SK-N-SH (cell line): ENCODE data around the gene NTM. TPM values are rescaled to one million over a fixed set of nuclear protein-coding genes. Genes with fewer than 3 reads are reported as not detected.

Experiments
- CTCF ChIA-PET: fragments of 300-600, 350-600 bp; formaldehyde crosslinking; extraction: SDS; loops from one replicate; lab custom pipeline; 2021; lab: Yijun Ruan, JAX
- POLR2A ChIA-PET: fragments of 350-600 bp; sonication (Branson Sonifier 250); formaldehyde crosslinking; extraction: SDS; loops from one replicate; lab custom pipeline; 2020; ENCODE audit warnings: antibody characterized with exemption, inconsistent platforms; lab: Yijun Ruan, JAX
- DNase-seq: peaks from one replicate; pipeline ENCODE4 v3.0.0; 2012
- H2AFZ ChIP-seq: fragments of 200-600 bp; sonication (generic); 2 replicates; pipeline ENCODE4 v1.8.1; 2016; ENCODE audit warnings: antibody characterized with exemption, mild to moderate bottlenecking, low read depth
- H3F3A ChIP-seq: fragments of 200-600 bp; sonication (generic); replicated peaks from 2 replicates; pipeline ENCODE3; 2016; ENCODE audit warnings: antibody characterized with exemption, mild to moderate bottlenecking; ENCODE audit not compliant: insufficient read depth
- H3K27ac ChIP-seq, 2 experiments: fragments of 200-500 bp in 1 of 2; fragments of 200-600 bp in 1 of 2; sonication (Bioruptor generic) in 1 of 2; sonication (generic), shearing (Covaris generic) in 1 of 2; 2 replicates each; pipeline versions ENCODE4 v1.5.1 to v1.6.1; 2014 to 2016; ENCODE audit warnings: low read depth in 2 of 2, inconsistent platforms in 1 of 2, low read length in 1 of 2, mild to moderate bottlenecking in 1 of 2, mixed read lengths in 1 of 2
- H3K27me3 ChIP-seq: fragments of 200-600 bp; sonication (generic), shearing (Covaris generic); 2 replicates; pipeline ENCODE4 v1.6.1; 2016; ENCODE audit warnings: mixed run types; ENCODE audit not compliant: insufficient read depth
- H3K36me3 ChIP-seq, 2 experiments: fragments of 200-500 bp in 1 of 2; fragments of 200-600 bp in 1 of 2; sonication (Bioruptor generic) in 1 of 2; sonication (generic) in 1 of 2; replicated peaks in 1 of 2; 2 replicates each; pipeline versions ENCODE3 to v1.5.1; 2014 to 2016; ENCODE audit warnings: low read length in 1 of 2, mild to moderate bottlenecking in 1 of 2; ENCODE audit not compliant: insufficient read depth in 2 of 2, control insufficient read depth in 1 of 2
- H3K4me1 ChIP-seq, 2 experiments: fragments of 200-500 bp in 1 of 2; fragments of 200-600 bp in 1 of 2; sonication (Bioruptor generic) in 1 of 2; sonication (generic), shearing (Covaris generic) in 1 of 2; 2 replicates each; pipeline versions ENCODE4 v1.5.1 to v1.6.1; 2014 to 2016; ENCODE audit warnings: low read depth in 1 of 2, low read length in 1 of 2, mixed run types in 1 of 2; ENCODE audit not compliant: insufficient read depth in 2 of 2, control insufficient read depth in 1 of 2
- H3K4me2 ChIP-seq: fragments of 200-600 bp; sonication (generic), shearing (Covaris generic); 2 replicates; pipeline ENCODE4 v1.6.1; 2017; ENCODE audit warnings: mixed run types
- H3K4me3 ChIP-seq, 2 experiments: fragments of 200-500 bp in 1 of 2; fragments of 200-600 bp in 1 of 2; sonication (Bioruptor generic) in 1 of 2; sonication (generic), shearing (Covaris generic) in 1 of 2; 2 replicates each; pipeline versions ENCODE4 v1.5.1 to v1.8.1; 2014 to 2016; ENCODE audit warnings: low read depth in 2 of 2, inconsistent platforms in 1 of 2, low read length in 1 of 2, mild to moderate bottlenecking in 1 of 2, mixed read lengths in 1 of 2, moderate library complexity in 1 of 2
- H3K79me2 ChIP-seq: fragments of 200-600 bp; sonication (generic); 2 replicates; pipeline ENCODE4 v1.8.1; 2017; ENCODE audit warnings: mild to moderate bottlenecking; ENCODE audit not compliant: insufficient read depth
- H3K9ac ChIP-seq: fragments of 200-600 bp; sonication (generic); 2 replicates; pipeline ENCODE4 v1.6.1; 2017; ENCODE audit warnings: mixed run types
- H3K9me2 ChIP-seq: fragments of 200-600 bp; sonication (generic); 2 replicates; pipeline ENCODE4 v1.6.1; 2017; ENCODE audit warnings: mixed run types
- H3K9me3 ChIP-seq: fragments of 200-600 bp; sonication (generic); 2 replicates; pipeline ENCODE4 v1.6.1; 2017; ENCODE audit warnings: mixed run types, mild to moderate bottlenecking, moderate library complexity
- H4K20me1 ChIP-seq: fragments of 200-600 bp; sonication (generic); 2 replicates; pipeline ENCODE4 v1.6.1; 2017; ENCODE audit warnings: mild to moderate bottlenecking, mixed run types; ENCODE audit not compliant: insufficient read depth
- FOSL2 ChIP-seq: IDR thresholded peaks from 2 replicates; pipeline ENCODE4 v1.4.0; 2012; ENCODE audit warnings: low read depth, mild to moderate bottlenecking, moderate library complexity, borderline replicate concordance
- FOXM1 ChIP-seq: IDR thresholded peaks from 2 replicates; pipeline ENCODE4 v1.4.0; 2012; ENCODE audit warnings: low read depth, mild to moderate bottlenecking
- JUND ChIP-seq: IDR thresholded peaks from 2 replicates; pipeline ENCODE4 v1.4.0; 2012
- MEF2A ChIP-seq: IDR thresholded peaks from 2 replicates; pipeline ENCODE4 v1.4.0; 2012; ENCODE audit warnings: low read depth, borderline replicate concordance
- MXI1 ChIP-seq: IDR thresholded peaks from 2 replicates; pipeline ENCODE4 v1.6.1; 2012; ENCODE audit warnings: mild to moderate bottlenecking, low read depth, low read length, improper control_type of control experiment
- RAD21 ChIP-seq: IDR thresholded peaks from 2 replicates; pipeline ENCODE4 v1.6.1; 2012; ENCODE audit warnings: mild to moderate bottlenecking, low read length
- RCOR1 ChIP-seq: fragments of 150-350 bp; IDR thresholded peaks from 2 replicates; pipeline ENCODE4 v1.6.1; 2017; ENCODE audit warnings: antibody characterized with exemption, low read length
- REST ChIP-seq: IDR thresholded peaks from 2 replicates; pipeline ENCODE4 v1.6.1; 2012; ENCODE audit warnings: mild to moderate bottlenecking, low read depth, low read length, moderate library complexity
- RFX5 ChIP-seq: IDR thresholded peaks from 2 replicates; pipeline ENCODE4 v1.6.1; 2012; ENCODE audit warnings: mild to moderate bottlenecking, improper control_type of control experiment, low read length
- SIN3A ChIP-seq: IDR thresholded peaks from 2 replicates; pipeline ENCODE4 v1.6.1; 2012; ENCODE audit warnings: low read depth, mild to moderate bottlenecking, low read length, moderate library complexity, borderline replicate concordance
- TAF1 ChIP-seq: IDR thresholded peaks from 2 replicates; pipeline ENCODE4 v1.6.1; 2012; ENCODE audit warnings: low read depth, mild to moderate bottlenecking, low read length, moderate library complexity, borderline replicate concordance
- TEAD4 ChIP-seq: IDR thresholded peaks from 2 replicates; pipeline ENCODE4 v1.4.0; 2012; ENCODE audit warnings: mild to moderate bottlenecking, borderline replicate concordance; ENCODE audit not compliant: insufficient read depth
- WGBS: methylation state at CpG from one replicate; pipeline ENCODE4 v1.1.6; 2017; ENCODE audit warnings: low lambda C conversion rate; 5-methylcytosine and 5-hydroxymethylcytosine counted together
- polyA plus RNA-seq, 3 experiments: library from polyadenylated mRNA; depleted of rRNA; stranded (reverse); fragments of >200 nt; gene quantifications; 2 replicates each; pipeline ENCODE4 v1.2.3, GENCODE V29; 2012
- TF ChIP-seq, protein P1 (sequence below): IDR thresholded peaks from 2 replicates; pipeline ENCODE4 v1.4.0; 2012; ENCODE audit warnings: low read depth, borderline replicate concordance
- TF ChIP-seq, protein P2 (sequence below): IDR thresholded peaks from 2 replicates; pipeline ENCODE4; 2012
- TF ChIP-seq, protein P3 (sequence below): IDR thresholded peaks from 2 replicates; pipeline ENCODE4 v1.4.0; 2012; ENCODE audit warnings: low read depth, borderline replicate concordance

The NTM gene
- polyA plus RNA-seq, 1 of the 3 experiments (the other 2 are of a cell fraction) = 20.0 TPM

GRCh38 chr11:131468565-131468964, 98.2 kb downstream of the NTM start (continued):
- TF ChIP-seq REST (no peak), RAD21 (no peak), MXI1 (no peak)
- TF ChIP-seq, protein P1, sequence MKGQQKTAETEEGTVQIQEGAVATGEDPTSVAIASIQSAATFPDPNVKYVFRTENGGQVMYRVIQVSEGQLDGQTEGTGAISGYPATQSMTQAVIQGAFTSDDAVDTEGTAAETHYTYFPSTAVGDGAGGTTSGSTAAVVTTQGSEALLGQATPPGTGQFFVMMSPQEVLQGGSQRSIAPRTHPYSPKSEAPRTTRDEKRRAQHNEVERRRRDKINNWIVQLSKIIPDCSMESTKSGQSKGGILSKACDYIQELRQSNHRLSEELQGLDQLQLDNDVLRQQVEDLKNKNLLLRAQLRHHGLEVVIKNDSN = no peak

- Histone ChIP-seq H3F3A (no peaks in the 10 kb centered on the region), H3K4me1 (no peaks in the 10 kb centered on the region), H3K4me2 (no peak overlapping the region), H2AFZ (no peak overlapping the region), H3K36me3 (no peaks in the 10 kb centered on the region), H3K4me3 (no peak overlapping the region), H3K9me3 (no peaks in the 10 kb centered on the region), H4K20me1 (no peaks in the 10 kb centered on the region), H3K27ac (no peak overlapping the region), H3K9me2 (no peaks in the 10 kb centered on the region), H3K9ac (no peak overlapping the region), H3K79me2 (no peaks in the 10 kb centered on the region), H3K27me3 (no peaks in the 10 kb centered on the region)
- TF ChIP-seq RAD21 (no peak), FOXM1 (no peak), SIN3A (no peak), FOSL2 (no peak), JUND (no peak), MEF2A (no peak), TEAD4 (no peak), RFX5 (no peak), TAF1 (no peak), RCOR1 (no peak)
- TF ChIP-seq, protein P2, sequence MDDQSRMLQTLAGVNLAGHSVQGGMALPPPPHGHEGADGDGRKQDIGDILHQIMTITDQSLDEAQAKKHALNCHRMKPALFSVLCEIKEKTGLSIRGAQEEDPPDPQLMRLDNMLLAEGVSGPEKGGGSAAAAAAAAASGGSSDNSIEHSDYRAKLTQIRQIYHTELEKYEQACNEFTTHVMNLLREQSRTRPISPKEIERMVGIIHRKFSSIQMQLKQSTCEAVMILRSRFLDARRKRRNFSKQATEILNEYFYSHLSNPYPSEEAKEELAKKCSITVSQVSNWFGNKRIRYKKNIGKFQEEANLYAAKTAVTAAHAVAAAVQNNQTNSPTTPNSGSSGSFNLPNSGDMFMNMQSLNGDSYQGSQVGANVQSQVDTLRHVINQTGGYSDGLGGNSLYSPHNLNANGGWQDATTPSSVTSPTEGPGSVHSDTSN = no peak
- TF ChIP-seq, protein P3, sequence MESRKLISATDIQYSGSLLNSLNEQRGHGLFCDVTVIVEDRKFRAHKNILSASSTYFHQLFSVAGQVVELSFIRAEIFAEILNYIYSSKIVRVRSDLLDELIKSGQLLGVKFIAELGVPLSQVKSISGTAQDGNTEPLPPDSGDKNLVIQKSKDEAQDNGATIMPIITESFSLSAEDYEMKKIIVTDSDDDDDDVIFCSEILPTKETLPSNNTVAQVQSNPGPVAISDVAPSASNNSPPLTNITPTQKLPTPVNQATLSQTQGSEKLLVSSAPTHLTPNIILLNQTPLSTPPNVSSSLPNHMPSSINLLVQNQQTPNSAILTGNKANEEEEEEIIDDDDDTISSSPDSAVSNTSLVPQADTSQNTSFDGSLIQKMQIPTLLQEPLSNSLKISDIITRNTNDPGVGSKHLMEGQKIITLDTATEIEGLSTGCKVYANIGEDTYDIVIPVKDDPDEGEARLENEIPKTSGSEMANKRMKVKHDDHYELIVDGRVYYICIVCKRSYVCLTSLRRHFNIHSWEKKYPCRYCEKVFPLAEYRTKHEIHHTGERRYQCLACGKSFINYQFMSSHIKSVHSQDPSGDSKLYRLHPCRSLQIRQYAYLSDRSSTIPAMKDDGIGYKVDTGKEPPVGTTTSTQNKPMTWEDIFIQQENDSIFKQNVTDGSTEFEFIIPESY = no peak
- 9% methylated on average over 6 of the region's 6 CpGs for WGBS
- ChIA-PET POLR2A (no interaction called here), CTCF (interaction anchor here (1.2 to 1.6 kb wide), 3 partner anchors 16 to 406 kb away, joined by 4 to 5 read pairs (median 5); no protein-coding TSS in a partner anchor)
- no peak for DNase-seq
Measured at GRCh38 chr11:131470216-131470925, 100.0 kb downstream of the NTM start.
